PC-3 (cell line): ENCODE measurements around the gene ZNF862. TPM values are rescaled to one million over a fixed set of nuclear protein-coding genes. Genes with fewer than 3 reads are reported as not detected.

ENCODE experiments used
- ATAC-seq: fragments of 200-7000 bp; cut with Tn5 transposase; 2 replicates; pipeline ENCODE4 v1.9.1; 2020; ENCODE audit warnings: mild to moderate bottlenecking, moderate library complexity
- BruUV-seq: library from RNA; stranded (reverse); fragments of 400-500 nt; replicated peaks from 2 replicates; lab custom pipeline; 2021; lab: Mats Ljungman, UMichigan
- CTCF ChIA-PET: fragments of 300-600 bp; sonication (Branson Sonifier 250); formaldehyde crosslinking; loops from one replicate; lab custom pipeline; 2022; ENCODE audit warnings: antibody characterized with exemption; lab: Charles Lee
- POLR2A ChIA-PET: fragments of 300-600 bp; sonication (Branson Sonifier 250); formaldehyde crosslinking; loops from one replicate; lab custom pipeline; 2022; ENCODE audit warnings: antibody characterized with exemption; ENCODE audit not compliant: unreplicated experiment; lab: Charles Lee
- DNase-seq: peaks from one replicate; pipeline ENCODE4 v3.0.0-alpha.2; 2015
- H2AFZ ChIP-seq: fragments of 300-600 bp; sonication (generic); 2 replicates; pipeline ENCODE4 v1.6.0; 2016; ENCODE audit warnings: antibody characterized with exemption, low read length
- H3F3A ChIP-seq: fragments of 300-600 bp; sonication (generic); one replicate; pipeline ENCODE4 v1.6.0; 2017; ENCODE audit warnings: antibody characterized with exemption, low read length, control low read depth, mild to moderate bottlenecking; ENCODE audit not compliant: unreplicated experiment
- H3K27ac ChIP-seq: fragments of 300-600 bp; sonication (generic); 2 replicates; pipeline ENCODE4 v1.5.1; 2016; ENCODE audit warnings: mild to moderate bottlenecking, low read length
- H3K27me3 ChIP-seq: fragments of 300-600 bp; sonication (generic); 2 replicates; pipeline ENCODE4 v1.6.1; 2016; ENCODE audit warnings: low read length, mixed read lengths
- H3K36me3 ChIP-seq: fragments of 300-600 bp; sonication (generic); 2 replicates; pipeline ENCODE4 v1.6.1; 2016; ENCODE audit warnings: low read depth, mixed run types, low read length, mixed read lengths
- H3K4me1 ChIP-seq: fragments of 300-600 bp; sonication (generic); 2 replicates; pipeline ENCODE4 v1.5.1; 2016; ENCODE audit warnings: low read length; ENCODE audit not compliant: insufficient read depth
- H3K4me2 ChIP-seq: fragments of 300-600 bp; sonication (generic); 2 replicates; pipeline ENCODE4 v1.6.0; 2016; ENCODE audit warnings: low read length
- H3K4me3 ChIP-seq: fragments of 300-600 bp; sonication (generic); 2 replicates; pipeline ENCODE4 v1.5.1; 2016; ENCODE audit warnings: mild to moderate bottlenecking, low read length, mixed read lengths
- H3K79me2 ChIP-seq: fragments of 300-600 bp; sonication (generic); 2 replicates; pipeline ENCODE4 v1.6.1; 2017; ENCODE audit warnings: low read length, mixed read lengths
- H3K9ac ChIP-seq: fragments of 300-600 bp; sonication (generic); 2 replicates; pipeline ENCODE4 v1.6.0; 2016; ENCODE audit warnings: mild to moderate bottlenecking, low read length
- H3K9me2 ChIP-seq: fragments of 300-600 bp; sonication (generic); replicated peaks from 2 replicates; pipeline ENCODE4 v1.6.1; 2016; ENCODE audit warnings: mixed run types, low read length, mixed read lengths
- H3K9me3 ChIP-seq: fragments of 300-600 bp; sonication (generic); 2 replicates; pipeline ENCODE4 v1.6.1; 2016; ENCODE audit warnings: low read length, mixed read lengths
- H4K20me1 ChIP-seq: fragments of 300-600 bp; sonication (generic); 2 replicates; pipeline ENCODE4 v1.6.1; 2016; ENCODE audit warnings: low read length, mixed read lengths
- EZH2 ChIP-seq: fragments of 300-600 bp; sonication (generic); IDR thresholded peaks from one replicate; pipeline ENCODE4 v1.6.1; 2017; ENCODE audit warnings: antibody characterized with exemption, mild to moderate bottlenecking, low read length; ENCODE audit not compliant: unreplicated experiment
- EZH2phosphoT487 ChIP-seq: fragments of 300-600 bp; sonication (generic); IDR thresholded peaks from 2 replicates; pipeline ENCODE4 v1.6.1; 2018; ENCODE audit warnings: mild to moderate bottlenecking, antibody characterized with exemption, low read length, borderline replicate concordance
- intact Hi-C: fragments of 100-400 bp; cut with micrococcal nuclease; formaldehyde crosslinking; loops from 2 replicates; pipeline ENCODE4 v1.9.0; 2023
- total RNA-seq: library from RNA; depleted of rRNA; stranded (reverse); fragments of >200 nt; gene quantifications from 2 replicates; pipeline ENCODE4 v1.2.3, GENCODE V29; 2014
- TF ChIP-seq, protein P1 (sequence below): fragments of 300-600 bp; sonication (generic); conservative IDR thresholded peaks from 2 replicates; pipeline ENCODE4 v1.5.1; 2017; ENCODE audit warnings: antibody characterized with exemption, low read depth, mild to moderate bottlenecking, low read length

The ZNF862 gene
- total RNA-seq, 1 experiment from 2014 or later = 3.0 TPM

DNA sequence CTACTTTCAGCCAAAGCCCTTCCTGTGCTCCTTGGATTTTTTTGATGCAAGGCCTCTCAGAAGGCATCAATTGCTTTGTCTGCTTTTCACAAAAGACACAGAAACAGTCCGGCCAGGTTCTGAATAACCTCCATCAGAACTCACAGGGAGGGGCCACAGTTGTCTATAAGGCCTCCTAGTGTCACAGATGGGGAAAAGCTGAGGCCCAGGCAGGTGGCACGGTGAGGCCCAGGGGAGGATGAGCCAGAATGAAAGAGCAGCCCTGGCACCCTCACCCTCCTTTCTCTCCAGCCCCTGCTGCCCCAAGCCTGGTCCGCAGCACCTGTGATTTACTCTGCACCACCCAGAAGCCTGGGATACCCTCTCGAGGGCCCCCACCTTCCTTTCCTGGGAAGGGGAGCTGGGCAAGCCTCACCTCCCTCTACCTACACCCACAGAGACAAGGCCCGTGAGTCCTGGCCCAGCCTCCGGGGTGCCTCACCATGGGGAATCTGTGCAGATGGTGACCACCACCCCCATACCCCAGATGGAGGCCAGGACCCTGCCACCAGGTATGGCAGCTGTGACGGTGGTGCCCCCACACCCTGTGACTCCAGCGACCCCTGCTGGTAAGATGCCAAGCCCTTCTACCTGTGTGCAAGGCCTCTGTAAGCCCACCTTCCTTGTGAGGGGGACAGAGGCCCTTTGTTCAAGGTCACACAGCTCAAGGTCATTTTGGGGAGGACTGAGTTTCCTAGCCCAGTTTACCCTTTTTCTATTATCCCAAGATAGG is 38.6 kb upstream of the ZNF862 start:
- Histone ChIP-seq H3K36me3 (no peaks in the 10 kb centered on the region), H4K20me1 (no peaks in the 10 kb centered on the region), H3K9me2 (no peaks in the 10 kb centered on the region), H3K9me3 (no peaks in the 10 kb centered on the region), H3K9ac (no peak overlapping the region), H3K4me3 (no peak overlapping the region), H3K4me1 (no peaks in the 10 kb centered on the region), H3K79me2 (no peaks in the 10 kb centered on the region), H3K27me3 (no peaks in the 10 kb centered on the region), H3F3A (no peaks in the 10 kb centered on the region), H3K4me2 (no peak overlapping the region), H2AFZ (no peak overlapping the region), H3K27ac (no peak overlapping the region)
- DNase-seq = peak; percentile 33
- ChIA-PET POLR2A (no interaction called here), CTCF (no interaction called here)
- no peak for TF ChIP-seq EZH2phosphoT487
- TF ChIP-seq, protein P1, sequence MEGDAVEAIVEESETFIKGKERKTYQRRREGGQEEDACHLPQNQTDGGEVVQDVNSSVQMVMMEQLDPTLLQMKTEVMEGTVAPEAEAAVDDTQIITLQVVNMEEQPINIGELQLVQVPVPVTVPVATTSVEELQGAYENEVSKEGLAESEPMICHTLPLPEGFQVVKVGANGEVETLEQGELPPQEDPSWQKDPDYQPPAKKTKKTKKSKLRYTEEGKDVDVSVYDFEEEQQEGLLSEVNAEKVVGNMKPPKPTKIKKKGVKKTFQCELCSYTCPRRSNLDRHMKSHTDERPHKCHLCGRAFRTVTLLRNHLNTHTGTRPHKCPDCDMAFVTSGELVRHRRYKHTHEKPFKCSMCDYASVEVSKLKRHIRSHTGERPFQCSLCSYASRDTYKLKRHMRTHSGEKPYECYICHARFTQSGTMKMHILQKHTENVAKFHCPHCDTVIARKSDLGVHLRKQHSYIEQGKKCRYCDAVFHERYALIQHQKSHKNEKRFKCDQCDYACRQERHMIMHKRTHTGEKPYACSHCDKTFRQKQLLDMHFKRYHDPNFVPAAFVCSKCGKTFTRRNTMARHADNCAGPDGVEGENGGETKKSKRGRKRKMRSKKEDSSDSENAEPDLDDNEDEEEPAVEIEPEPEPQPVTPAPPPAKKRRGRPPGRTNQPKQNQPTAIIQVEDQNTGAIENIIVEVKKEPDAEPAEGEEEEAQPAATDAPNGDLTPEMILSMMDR = peak; percentile 63
- no peak for TF ChIP-seq EZH2
- ATAC-seq = peak; percentile 33
- BruUV-seq = no TSS peak
- intact Hi-C loops = loop anchor here (10.0 kb wide), 1 partner anchor 245 kb away; no protein-coding TSS in a partner anchor

DNA sequence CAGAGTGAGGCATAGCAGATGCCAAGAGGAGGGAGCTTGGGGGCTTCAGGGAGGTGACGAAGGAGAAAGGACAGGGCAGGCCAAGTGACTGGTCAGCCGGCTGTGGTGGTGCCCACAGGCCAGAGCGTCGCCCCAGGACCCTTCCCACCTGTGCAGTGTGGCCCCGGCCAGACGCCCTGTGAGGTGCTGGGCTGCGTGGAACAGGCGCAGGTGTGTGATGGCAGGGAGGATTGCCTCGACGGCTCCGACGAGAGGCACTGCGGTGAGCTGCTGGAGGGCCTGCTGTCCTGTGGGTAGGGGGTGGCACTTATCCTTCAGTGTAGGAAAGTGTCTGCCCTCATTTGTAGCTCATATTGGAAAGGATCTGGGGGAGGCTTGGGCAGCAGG is 38.0 kb upstream of the ZNF862 start:
- H3K9me2 ChIP-seq = no peaks in the 10 kb centered on the region
- H3K4me1 ChIP-seq = no peaks in the 10 kb centered on the region
- H3K4me3 ChIP-seq = no peak overlapping the region
- intact Hi-C loops = loop anchor here (10.0 kb wide), 1 partner anchor 245 kb away; no protein-coding TSS in a partner anchor
- ChIA-PET POLR2A (no interaction called here), CTCF (no interaction called here)
- H2AFZ ChIP-seq = no peak overlapping the region
- no TSS peak for BruUV-seq
- no peaks in the 10 kb centered on the region for H3K79me2 ChIP-seq
- no peaks in the 10 kb centered on the region for H3K36me3 ChIP-seq
- H4K20me1 ChIP-seq = no peaks in the 10 kb centered on the region
- no peak overlapping the region for H3K9ac ChIP-seq
- H3K27me3 ChIP-seq = no peaks in the 10 kb centered on the region
- no peak overlapping the region for H3K27ac ChIP-seq
- H3F3A ChIP-seq = no peaks in the 10 kb centered on the region
- no peaks in the 10 kb centered on the region for H3K9me3 ChIP-seq
- TF ChIP-seq EZH2phosphoT487 = no peak
- TF ChIP-seq, protein P1 = no peak
- no peak for TF ChIP-seq EZH2
- H3K4me2 ChIP-seq = no peak overlapping the region
- DNase-seq = no peak
- ATAC-seq = no peak

DNA sequence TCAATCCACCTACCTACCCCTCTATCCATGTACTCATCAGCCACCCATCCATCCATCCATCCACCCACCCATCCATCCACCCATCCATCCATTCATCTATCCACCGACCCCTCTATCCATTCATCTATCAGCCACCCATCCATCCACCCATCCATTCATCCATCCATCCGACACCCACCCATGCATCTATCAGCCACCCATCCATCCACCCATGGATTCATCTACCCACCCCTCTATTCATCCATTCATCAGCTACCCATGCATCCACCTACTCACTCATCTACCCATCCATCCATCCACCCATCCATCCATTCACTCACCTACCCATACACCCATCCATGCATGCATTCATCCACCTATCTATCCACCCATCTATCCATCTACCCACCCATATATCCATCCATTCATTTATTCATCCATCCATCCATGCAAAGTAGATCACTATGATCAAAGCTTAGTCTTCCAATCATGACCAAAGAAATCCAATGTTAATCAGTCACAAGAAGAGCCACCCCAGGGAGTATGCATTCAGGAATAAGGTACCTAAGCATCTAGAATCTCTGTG is 37.1 kb upstream of the ZNF862 start:
- TF ChIP-seq, protein P1 = no peak
- TF ChIP-seq EZH2 (no peak), EZH2phosphoT487 (no peak)
- Histone ChIP-seq H3K9ac (no peak overlapping the region), H3K4me2 (no peak overlapping the region), H3K36me3 (no peaks in the 10 kb centered on the region), H2AFZ (no peak overlapping the region), H3K4me3 (no peak overlapping the region), H3K4me1 (no peaks in the 10 kb centered on the region), H3K9me2 (no peaks in the 10 kb centered on the region), H3F3A (no peaks in the 10 kb centered on the region), H3K79me2 (no peaks in the 10 kb centered on the region), H3K9me3 (no peaks in the 10 kb centered on the region), H4K20me1 (no peaks in the 10 kb centered on the region), H3K27me3 (no peaks in the 10 kb centered on the region), H3K27ac (no peak overlapping the region)
- POLR2A ChIA-PET = no interaction called here
- BruUV-seq = no TSS peak
- CTCF ChIA-PET = no interaction called here
- intact Hi-C loops = loop anchor here (10.0 kb wide), 1 partner anchor 244 kb away; no protein-coding TSS in a partner anchor
- ATAC-seq (no peak), DNase-seq (no peak)
